Liver (tissue), 3 donors: ENCODE measurements around the gene TCF7L2.

Experiments used
- EGR1 ChIP-seq, 2 donors: IDR thresholded peaks; 2 replicates each; pipeline ENCODE4 v1.6.1; 2016 to 2018; ENCODE audit warnings: antibody characterized with exemption in 2 of 2, low read depth in 2 of 2
- FOXA1 ChIP-seq: IDR thresholded peaks from 2 replicates; pipeline ENCODE4 v1.6.1; 2016; ENCODE audit warnings: antibody characterized with exemption
- GABPA ChIP-seq, 2 donors: IDR thresholded peaks in 1 of 2; conservative IDR thresholded peaks in 1 of 2; 2 replicates each; pipeline ENCODE4 v1.6.1; 2016; ENCODE audit warnings: antibody characterized with exemption in 2 of 2, mild to moderate bottlenecking in 1 of 2, moderate library complexity in 1 of 2
- HNF4A ChIP-seq, 2 donors: conservative IDR thresholded peaks; 2 replicates each; pipeline ENCODE4 v1.6.1; 2016; ENCODE audit warnings: antibody characterized with exemption in 2 of 2, mild to moderate bottlenecking in 2 of 2
- JUND ChIP-seq, 2 donors: IDR thresholded peaks; 2 replicates each; pipeline ENCODE4 v1.6.1; 2016; ENCODE audit warnings: antibody characterized with exemption in 2 of 2
- RAD21 ChIP-seq, 2 donors: IDR thresholded peaks; 2 replicates each; pipeline ENCODE4 v1.6.1; 2016; ENCODE audit warnings: antibody characterized with exemption in 2 of 2, mild to moderate bottlenecking in 2 of 2
- TAF1 ChIP-seq: conservative IDR thresholded peaks from 2 replicates; pipeline ENCODE4 v1.6.1; 2016; ENCODE audit warnings: antibody characterized with exemption, mild to moderate bottlenecking
- TF ChIP-seq, protein P1 (sequence below): fragments of 150-350 bp; IDR thresholded peaks from 2 replicates; pipeline ENCODE4 v1.5.1; 2017; ENCODE audit warnings: improper control_type of control experiment, low read depth, low read length; ENCODE audit not compliant: missing input control
- TF ChIP-seq, protein P2 (sequence below): IDR thresholded peaks from 2 replicates; pipeline ENCODE4 v1.6.1; 2016; ENCODE audit warnings: antibody characterized with exemption, mild to moderate bottlenecking
- TF ChIP-seq, protein P3 (sequence below): IDR thresholded peaks from 2 replicates; pipeline ENCODE4 v1.6.1; 2016; ENCODE audit warnings: antibody characterized with exemption
- TF ChIP-seq, protein P4 (sequence below): IDR thresholded peaks from 2 replicates; pipeline ENCODE4 v1.6.1; 2016; ENCODE audit warnings: antibody characterized with exemption
- donor health status: healthy.
- donor health status: healthy.

DNA sequence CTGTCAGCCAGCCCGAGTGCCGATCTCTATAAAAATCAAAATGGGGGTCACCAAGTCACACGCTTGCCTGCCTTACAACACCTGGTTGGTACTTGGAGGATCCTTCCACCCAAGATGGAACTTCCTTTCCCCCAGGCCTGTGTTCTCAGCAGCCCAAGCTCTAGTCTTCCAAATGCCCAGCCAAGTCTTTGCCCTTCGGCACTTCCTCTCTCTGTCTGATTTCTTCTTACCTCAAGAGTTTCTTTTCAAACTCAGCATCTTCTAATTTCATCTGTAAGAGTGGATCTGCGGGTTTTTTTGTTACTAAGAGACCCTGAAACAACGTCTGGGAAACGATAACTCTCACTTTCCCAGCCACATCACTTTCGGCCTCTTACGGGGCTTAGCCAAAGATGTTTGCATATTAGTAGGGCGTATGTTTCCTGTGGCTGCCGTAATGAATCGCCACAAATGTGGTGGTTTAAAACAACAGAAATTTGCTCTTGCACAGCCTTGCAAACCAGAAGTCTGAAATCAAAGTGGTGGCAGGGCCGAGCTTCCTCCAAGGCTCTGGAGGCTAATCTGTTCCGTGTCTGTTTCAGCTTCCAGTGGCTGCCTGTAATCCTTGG lies 219.9 kb downstream of the TCF7L2 start:
- TF ChIP-seq TAF1, result no peak
- TF ChIP-seq EGR1 (IDR thresholded peaks at IDR 0.05; ENCODE audit: low read depth in 2 of 2), result no peak
- TF ChIP-seq, protein P1, sequence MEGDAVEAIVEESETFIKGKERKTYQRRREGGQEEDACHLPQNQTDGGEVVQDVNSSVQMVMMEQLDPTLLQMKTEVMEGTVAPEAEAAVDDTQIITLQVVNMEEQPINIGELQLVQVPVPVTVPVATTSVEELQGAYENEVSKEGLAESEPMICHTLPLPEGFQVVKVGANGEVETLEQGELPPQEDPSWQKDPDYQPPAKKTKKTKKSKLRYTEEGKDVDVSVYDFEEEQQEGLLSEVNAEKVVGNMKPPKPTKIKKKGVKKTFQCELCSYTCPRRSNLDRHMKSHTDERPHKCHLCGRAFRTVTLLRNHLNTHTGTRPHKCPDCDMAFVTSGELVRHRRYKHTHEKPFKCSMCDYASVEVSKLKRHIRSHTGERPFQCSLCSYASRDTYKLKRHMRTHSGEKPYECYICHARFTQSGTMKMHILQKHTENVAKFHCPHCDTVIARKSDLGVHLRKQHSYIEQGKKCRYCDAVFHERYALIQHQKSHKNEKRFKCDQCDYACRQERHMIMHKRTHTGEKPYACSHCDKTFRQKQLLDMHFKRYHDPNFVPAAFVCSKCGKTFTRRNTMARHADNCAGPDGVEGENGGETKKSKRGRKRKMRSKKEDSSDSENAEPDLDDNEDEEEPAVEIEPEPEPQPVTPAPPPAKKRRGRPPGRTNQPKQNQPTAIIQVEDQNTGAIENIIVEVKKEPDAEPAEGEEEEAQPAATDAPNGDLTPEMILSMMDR, result no peak
- TF ChIP-seq RAD21 (IDR thresholded peaks at IDR 0.05), result no peak
- TF ChIP-seq GABPA (IDR thresholded peaks at IDR 0.05 in 1 of 2, conservative IDR thresholded peaks at IDR 0.05 in 1 of 2), result no peak
- no peak for TF ChIP-seq HNF4A (conservative IDR thresholded peaks at IDR 0.05)
- TF ChIP-seq, protein P2, sequence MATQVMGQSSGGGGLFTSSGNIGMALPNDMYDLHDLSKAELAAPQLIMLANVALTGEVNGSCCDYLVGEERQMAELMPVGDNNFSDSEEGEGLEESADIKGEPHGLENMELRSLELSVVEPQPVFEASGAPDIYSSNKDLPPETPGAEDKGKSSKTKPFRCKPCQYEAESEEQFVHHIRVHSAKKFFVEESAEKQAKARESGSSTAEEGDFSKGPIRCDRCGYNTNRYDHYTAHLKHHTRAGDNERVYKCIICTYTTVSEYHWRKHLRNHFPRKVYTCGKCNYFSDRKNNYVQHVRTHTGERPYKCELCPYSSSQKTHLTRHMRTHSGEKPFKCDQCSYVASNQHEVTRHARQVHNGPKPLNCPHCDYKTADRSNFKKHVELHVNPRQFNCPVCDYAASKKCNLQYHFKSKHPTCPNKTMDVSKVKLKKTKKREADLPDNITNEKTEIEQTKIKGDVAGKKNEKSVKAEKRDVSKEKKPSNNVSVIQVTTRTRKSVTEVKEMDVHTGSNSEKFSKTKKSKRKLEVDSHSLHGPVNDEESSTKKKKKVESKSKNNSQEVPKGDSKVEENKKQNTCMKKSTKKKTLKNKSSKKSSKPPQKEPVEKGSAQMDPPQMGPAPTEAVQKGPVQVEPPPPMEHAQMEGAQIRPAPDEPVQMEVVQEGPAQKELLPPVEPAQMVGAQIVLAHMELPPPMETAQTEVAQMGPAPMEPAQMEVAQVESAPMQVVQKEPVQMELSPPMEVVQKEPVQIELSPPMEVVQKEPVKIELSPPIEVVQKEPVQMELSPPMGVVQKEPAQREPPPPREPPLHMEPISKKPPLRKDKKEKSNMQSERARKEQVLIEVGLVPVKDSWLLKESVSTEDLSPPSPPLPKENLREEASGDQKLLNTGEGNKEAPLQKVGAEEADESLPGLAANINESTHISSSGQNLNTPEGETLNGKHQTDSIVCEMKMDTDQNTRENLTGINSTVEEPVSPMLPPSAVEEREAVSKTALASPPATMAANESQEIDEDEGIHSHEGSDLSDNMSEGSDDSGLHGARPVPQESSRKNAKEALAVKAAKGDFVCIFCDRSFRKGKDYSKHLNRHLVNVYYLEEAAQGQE, result no peak
- TF ChIP-seq, protein P3, sequence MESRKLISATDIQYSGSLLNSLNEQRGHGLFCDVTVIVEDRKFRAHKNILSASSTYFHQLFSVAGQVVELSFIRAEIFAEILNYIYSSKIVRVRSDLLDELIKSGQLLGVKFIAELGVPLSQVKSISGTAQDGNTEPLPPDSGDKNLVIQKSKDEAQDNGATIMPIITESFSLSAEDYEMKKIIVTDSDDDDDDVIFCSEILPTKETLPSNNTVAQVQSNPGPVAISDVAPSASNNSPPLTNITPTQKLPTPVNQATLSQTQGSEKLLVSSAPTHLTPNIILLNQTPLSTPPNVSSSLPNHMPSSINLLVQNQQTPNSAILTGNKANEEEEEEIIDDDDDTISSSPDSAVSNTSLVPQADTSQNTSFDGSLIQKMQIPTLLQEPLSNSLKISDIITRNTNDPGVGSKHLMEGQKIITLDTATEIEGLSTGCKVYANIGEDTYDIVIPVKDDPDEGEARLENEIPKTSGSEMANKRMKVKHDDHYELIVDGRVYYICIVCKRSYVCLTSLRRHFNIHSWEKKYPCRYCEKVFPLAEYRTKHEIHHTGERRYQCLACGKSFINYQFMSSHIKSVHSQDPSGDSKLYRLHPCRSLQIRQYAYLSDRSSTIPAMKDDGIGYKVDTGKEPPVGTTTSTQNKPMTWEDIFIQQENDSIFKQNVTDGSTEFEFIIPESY, result no peak
- TF ChIP-seq FOXA1, result no peak
- TF ChIP-seq, protein P4, sequence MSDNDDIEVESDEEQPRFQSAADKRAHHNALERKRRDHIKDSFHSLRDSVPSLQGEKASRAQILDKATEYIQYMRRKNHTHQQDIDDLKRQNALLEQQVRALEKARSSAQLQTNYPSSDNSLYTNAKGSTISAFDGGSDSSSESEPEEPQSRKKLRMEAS, result no peak
- TF ChIP-seq JUND (IDR thresholded peaks at IDR 0.05), result no peak
